Nephron progenitor cell (in vitro differentiated cells): ENCODE measurements around the gene DBP.
A peak's percentile ranks its signal among the peaks of the same experiment; 100 is the strongest.

Experiments used
- DNase-seq: peaks from one replicate; pipeline ENCODE4 v3.0.0; 2021
- H3K27ac Mint-ChIP-seq: 2 replicates; pipeline ENCODE4 v1.8.0; 2021; ENCODE audit warnings: mild to moderate bottlenecking, moderate library complexity, mixed read lengths
- H3K27me3 Mint-ChIP-seq: 2 replicates; pipeline ENCODE4 v1.8.0; 2021; ENCODE audit warnings: mild to moderate bottlenecking, low read depth, mixed read lengths; ENCODE audit not compliant: poor library complexity
- H3K36me3 Mint-ChIP-seq: 2 replicates; pipeline ENCODE4 v1.8.0; 2021; ENCODE audit warnings: low read depth, mixed read lengths
- H3K4me1 Mint-ChIP-seq: 2 replicates; pipeline ENCODE4 v1.8.0; 2021; ENCODE audit warnings: mixed read lengths
- H3K4me3 Mint-ChIP-seq: 2 replicates; pipeline ENCODE4 v1.8.0; 2021; ENCODE audit warnings: mild to moderate bottlenecking, moderate library complexity, mixed read lengths
- H3K9me3 Mint-ChIP-seq: 2 replicates; pipeline ENCODE4 v1.8.0; 2021; ENCODE audit warnings: mild to moderate bottlenecking, moderate library complexity, mixed read lengths
- TF ChIP-seq, protein P1 (sequence below): fragments of 200-600 bp; sonication (generic); IDR thresholded peaks from 2 replicates; pipeline ENCODE4 v1.5.0; 2021; ENCODE audit warnings: antibody characterized with exemption

DBP gene

DNA sequence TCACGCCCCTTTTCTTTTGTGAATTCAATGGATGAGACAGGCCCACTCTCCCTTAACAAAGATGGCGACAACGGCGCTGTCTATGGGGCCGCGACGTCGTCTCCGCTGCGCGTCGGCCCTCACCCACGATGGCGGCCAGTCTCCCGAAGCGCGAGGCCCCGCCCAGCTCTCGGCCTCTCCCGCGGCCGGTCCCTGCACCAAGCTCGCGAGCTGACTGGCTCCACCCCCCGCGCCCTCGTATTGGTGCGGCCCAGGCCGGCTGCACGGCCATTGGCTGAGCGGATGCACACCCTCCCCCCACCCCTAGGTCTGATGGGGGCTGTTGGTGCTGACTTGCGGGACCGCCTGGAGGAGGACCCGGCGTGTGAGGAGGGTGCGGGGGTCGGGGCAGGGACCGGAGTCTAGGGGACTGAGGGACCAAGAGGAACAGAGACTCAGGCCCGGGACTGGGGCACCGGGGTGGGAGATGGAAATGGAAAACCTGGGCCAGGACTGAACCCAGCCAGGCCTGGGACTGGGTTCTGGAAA is 13.0 kb downstream of the DBP start:
- Mint-ChIP-seq H3K36me3 (peaks cover 5% of the 10 kb centered on the region), H3K9me3 (no peaks in the 10 kb centered on the region), H3K4me3 (peak overlapping the region; percentile 87), H3K4me1 (peaks cover 63% of the 10 kb centered on the region), H3K27ac (peak overlapping the region; percentile 99), H3K27me3 (no peaks in the 10 kb centered on the region)
- DNase-seq: peak; percentile 99
- TF ChIP-seq, protein P1, sequence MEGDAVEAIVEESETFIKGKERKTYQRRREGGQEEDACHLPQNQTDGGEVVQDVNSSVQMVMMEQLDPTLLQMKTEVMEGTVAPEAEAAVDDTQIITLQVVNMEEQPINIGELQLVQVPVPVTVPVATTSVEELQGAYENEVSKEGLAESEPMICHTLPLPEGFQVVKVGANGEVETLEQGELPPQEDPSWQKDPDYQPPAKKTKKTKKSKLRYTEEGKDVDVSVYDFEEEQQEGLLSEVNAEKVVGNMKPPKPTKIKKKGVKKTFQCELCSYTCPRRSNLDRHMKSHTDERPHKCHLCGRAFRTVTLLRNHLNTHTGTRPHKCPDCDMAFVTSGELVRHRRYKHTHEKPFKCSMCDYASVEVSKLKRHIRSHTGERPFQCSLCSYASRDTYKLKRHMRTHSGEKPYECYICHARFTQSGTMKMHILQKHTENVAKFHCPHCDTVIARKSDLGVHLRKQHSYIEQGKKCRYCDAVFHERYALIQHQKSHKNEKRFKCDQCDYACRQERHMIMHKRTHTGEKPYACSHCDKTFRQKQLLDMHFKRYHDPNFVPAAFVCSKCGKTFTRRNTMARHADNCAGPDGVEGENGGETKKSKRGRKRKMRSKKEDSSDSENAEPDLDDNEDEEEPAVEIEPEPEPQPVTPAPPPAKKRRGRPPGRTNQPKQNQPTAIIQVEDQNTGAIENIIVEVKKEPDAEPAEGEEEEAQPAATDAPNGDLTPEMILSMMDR: no peak

DNA sequence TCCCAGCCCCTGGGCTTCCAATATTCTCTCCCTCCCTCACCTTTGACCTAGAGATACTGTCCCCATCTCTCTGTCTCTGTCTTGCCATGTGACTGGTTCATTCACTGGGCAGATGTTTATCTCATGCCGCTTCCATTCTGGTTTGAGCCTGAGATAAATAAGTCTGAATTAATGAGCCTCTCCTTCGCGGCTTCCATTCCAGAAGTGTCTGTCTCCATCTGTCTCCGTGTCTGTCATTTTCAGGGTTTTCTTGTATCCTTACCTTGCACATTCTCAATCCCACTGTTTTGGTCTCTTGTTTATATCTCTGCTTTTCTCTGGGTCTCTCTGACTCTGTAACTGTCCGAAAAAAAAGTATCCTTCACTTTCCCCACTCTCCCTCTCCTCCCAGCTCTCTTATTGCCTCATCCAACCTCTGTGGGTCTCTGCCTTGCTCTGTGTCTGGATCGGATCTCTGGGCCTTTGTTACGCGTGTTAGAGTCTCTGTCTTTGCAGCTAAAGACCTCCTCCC is 13.6 kb downstream of the DBP start:
- Mint-ChIP-seq H3K27me3 (no peaks in the 10 kb centered on the region), H3K4me1 (peaks cover 65% of the 10 kb centered on the region), H3K9me3 (no peaks in the 10 kb centered on the region), H3K36me3 (peaks cover 8% of the 10 kb centered on the region), H3K27ac (peak overlapping the region; percentile 99), H3K4me3 (peak overlapping the region; percentile 87)
- TF ChIP-seq, protein P1: no peak
- no peak for DNase-seq

DNA sequence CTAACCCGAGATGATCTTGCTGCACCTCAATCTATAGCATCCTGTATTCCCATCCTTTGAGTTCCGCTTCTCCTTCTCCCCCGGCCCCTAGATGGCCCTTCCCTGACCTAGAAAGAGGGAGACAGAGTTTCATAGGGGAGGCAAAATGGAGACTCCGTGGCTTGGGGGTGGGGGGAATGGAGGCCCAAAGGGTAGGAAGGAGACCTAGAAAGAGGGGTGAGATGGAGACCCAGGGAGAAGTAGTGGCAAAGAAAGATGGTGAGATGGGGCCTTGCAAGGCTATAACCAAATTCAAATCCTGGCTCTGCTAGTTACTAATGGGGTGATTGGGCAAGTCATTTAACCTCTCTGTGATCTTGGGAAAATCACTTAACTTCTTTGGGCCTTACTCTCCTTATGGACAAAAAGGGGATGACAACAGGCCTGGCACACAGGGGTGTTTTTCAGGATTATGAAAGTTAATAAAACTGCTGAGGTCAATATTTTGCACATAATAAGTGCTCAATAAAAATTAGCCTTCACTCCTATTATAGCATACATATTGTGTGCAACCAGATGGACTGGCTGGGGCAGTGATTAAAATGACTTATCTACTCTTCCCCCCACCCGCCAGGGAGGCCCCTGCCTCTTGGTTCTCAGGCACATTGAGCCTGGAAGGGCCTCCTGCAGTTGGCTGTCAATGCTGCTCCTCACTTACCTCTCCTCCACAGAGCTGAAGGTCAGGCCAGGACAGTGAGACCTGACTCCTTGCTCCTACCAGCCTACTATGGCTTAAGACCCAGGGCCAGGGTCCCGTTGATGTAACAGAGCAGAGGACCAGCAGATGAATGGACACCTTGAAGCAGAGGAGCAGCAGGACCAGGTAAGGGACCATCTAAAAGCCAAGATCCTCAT is 17.2 kb downstream of the DBP start:
- peaks cover 24% of the 10 kb centered on the region for H3K36me3 Mint-ChIP-seq
- peak overlapping the region; percentile 97 for H3K4me3 Mint-ChIP-seq
- peak overlapping the region; percentile 100 for H3K27ac Mint-ChIP-seq
- no peaks in the 10 kb centered on the region for H3K9me3 Mint-ChIP-seq
- H3K27me3 Mint-ChIP-seq: no peaks in the 10 kb centered on the region
- no peak for DNase-seq
- peaks cover 79% of the 10 kb centered on the region for H3K4me1 Mint-ChIP-seq
- TF ChIP-seq, protein P1: no peak

DNA sequence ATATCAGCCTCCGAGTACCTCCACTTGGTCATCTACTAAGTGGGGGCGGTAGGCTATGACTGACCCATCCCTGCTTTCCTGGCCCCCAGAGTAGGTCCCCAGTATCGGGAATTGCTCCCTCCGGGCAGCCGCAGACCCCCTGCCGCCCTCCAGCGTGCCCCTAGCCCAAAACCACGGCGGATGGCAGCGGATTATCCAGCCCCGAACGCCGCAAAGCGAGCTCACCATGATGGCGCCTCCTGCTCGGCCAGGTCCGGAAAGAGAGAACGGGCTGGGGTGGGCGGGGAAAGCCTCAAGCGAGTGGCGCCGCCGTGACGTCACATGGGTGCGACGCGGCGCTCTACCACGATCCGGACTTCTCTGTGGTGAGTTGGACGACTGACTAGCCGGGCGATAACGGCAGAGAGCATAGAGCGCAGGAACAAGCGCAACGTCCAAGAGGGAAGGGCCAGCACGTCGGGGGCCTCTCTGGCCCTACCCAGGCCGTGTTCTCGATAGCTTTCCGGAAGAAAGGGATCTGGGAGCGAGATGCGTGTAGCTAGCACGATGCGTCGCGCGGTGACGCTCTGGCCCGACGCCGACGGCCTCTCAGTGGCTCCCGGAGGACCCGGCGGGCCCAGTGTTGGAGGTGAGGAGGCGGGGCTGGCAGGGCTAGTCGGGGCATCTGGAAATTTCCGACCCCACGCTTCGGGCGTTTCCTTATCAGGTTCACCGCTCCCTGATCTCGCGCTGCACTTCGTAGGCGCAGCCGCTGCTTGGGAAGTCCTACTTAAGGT is 18.1 kb downstream of the DBP start, which contains the start of the genes RPL18 and SPHK2:
RPL18 (minus strand) TSS at position 263 of the 776 bp plus-strand sequence; CDS start at position 228, 35 bp downstream.
SPHK2 (plus strand) TSS at position 591 of the 776 bp plus-strand sequence. CDS start 1,009 bp downstream, outside the sequence.
- peak; percentile 95 for DNase-seq
- Mint-ChIP-seq H3K27ac (peak within 1 kb of the TSS; percentile 100), H3K4me3 (peak within 1 kb of the TSS; percentile 97), H3K4me1 (peaks cover 78% of the 10 kb centered on the region), H3K27me3 (no peaks in the 10 kb centered on the region), H3K9me3 (no peaks in the 10 kb centered on the region), H3K36me3 (peaks cover 24% of the 10 kb centered on the region)
- TF ChIP-seq, protein P1: no peak

DNA sequence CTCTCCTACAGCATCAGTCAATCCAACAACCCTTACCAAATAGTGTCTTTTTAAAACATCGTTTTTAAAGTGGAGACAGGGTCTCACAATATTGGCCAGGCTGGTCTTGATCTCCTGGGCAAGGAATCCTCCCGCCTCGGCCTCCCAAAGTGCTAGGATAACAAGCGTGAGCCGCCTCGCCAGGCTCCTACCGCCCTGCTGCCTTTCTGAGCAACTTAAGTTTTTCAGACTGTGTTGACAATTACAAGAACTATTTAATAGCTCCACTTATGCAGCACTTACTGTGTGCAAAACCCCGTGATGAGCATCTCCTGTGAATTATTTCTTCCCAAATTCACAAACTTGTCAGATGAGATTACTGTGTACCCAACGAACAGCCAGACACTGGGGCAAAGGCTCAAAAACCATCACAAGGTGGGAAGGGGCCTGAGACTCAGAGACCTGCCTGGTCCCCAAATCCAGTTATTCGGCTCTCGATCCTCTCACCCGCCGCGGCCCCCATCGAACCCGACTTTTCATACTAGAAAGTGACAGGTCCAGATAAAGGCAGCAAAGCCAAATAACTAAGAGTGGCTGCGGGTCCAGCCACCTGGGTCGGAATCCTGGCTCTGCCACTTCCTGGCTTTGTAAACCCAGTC is 18.8 kb downstream of the DBP start:
- Mint-ChIP-seq H3K9me3 (no peaks in the 10 kb centered on the region), H3K4me3 (peak overlapping the region; percentile 97), H3K27me3 (no peaks in the 10 kb centered on the region), H3K4me1 (peaks cover 79% of the 10 kb centered on the region), H3K27ac (peak overlapping the region; percentile 100), H3K36me3 (peaks cover 24% of the 10 kb centered on the region)
- TF ChIP-seq, protein P1: no peak
- no peak for DNase-seq
